ENCODE measurements around the gene YAP1. TPM values are rescaled to one million over a fixed set of nuclear protein-coding genes. Genes with fewer than 3 reads are reported as not detected.

Gene YAP1
- total RNA-seq, 1 donor: 174 TPM

DNA sequence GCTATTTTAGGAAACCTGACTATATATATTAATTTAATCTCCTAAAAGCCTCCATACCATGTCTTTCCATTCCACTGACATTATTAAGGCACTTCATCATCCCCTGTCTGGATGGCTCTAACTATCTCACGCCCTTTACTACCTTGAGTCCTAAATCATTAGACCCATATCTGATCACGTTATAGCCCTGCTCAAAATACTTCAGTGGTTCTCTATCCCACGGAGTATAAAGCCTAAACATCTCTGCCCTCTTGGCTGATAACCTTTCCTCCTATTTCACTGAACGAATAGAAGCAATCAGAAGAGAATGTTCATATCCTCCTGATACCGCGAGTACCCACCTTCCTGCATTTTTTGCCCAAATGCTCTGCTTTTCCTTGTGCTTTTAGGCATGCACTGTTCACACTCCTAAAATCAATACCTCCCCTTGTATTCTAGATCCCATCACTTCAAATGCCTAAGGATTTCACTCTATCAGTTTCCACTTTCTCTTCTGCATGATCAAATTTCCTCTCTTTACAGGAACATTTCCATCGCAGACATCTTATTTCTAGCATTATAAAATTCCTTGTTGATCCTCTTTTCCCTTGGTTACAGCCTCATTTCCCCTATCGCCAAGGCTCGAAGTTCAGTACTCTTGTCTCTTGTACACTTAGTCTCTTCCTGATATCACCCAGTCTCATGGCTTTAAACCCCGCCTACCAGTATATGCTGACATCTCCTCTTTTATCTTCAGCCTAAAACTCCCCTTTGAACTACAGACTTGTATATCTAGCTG is 162.0 kb downstream of the YAP1 start:
- H3K4me2 ChIP-seq (ENCODE audit: insufficient read depth, low read length): no peak overlapping the region
- no peaks in the 10 kb centered on the region for H3K9me3 ChIP-seq (ENCODE audit: low read depth, low read length)
- no peak for DNase-seq (ENCODE audit: insufficient read length, low spot score, missing footprints)
- no peak overlapping the region for H3K27ac ChIP-seq (ENCODE audit: low read depth, low read length)
- H3K4me3 ChIP-seq (ENCODE audit: insufficient read depth, low read length): no peak overlapping the region
- no peak overlapping the region for H2AFZ ChIP-seq (ENCODE audit: low read length)
- H3K36me3 ChIP-seq (ENCODE audit: insufficient read depth, low read length): no peaks in the 10 kb centered on the region
- H3K27me3 ChIP-seq (ENCODE audit: insufficient read depth, low read length): no peaks in the 10 kb centered on the region
- H3K79me2 ChIP-seq (ENCODE audit: insufficient read depth, low read length): no peaks in the 10 kb centered on the region
- no peaks in the 10 kb centered on the region for H4K20me1 ChIP-seq (ENCODE audit: insufficient read depth, low read length)
- H3K4me1 ChIP-seq (ENCODE audit: insufficient read depth, low read length): peaks cover 41% of the 10 kb centered on the region
- TF ChIP-seq, protein P1, sequence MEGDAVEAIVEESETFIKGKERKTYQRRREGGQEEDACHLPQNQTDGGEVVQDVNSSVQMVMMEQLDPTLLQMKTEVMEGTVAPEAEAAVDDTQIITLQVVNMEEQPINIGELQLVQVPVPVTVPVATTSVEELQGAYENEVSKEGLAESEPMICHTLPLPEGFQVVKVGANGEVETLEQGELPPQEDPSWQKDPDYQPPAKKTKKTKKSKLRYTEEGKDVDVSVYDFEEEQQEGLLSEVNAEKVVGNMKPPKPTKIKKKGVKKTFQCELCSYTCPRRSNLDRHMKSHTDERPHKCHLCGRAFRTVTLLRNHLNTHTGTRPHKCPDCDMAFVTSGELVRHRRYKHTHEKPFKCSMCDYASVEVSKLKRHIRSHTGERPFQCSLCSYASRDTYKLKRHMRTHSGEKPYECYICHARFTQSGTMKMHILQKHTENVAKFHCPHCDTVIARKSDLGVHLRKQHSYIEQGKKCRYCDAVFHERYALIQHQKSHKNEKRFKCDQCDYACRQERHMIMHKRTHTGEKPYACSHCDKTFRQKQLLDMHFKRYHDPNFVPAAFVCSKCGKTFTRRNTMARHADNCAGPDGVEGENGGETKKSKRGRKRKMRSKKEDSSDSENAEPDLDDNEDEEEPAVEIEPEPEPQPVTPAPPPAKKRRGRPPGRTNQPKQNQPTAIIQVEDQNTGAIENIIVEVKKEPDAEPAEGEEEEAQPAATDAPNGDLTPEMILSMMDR (IDR thresholded peaks at IDR 0.05; ENCODE audit: extremely low read depth, low read depth, low read length): no peak

DNA sequence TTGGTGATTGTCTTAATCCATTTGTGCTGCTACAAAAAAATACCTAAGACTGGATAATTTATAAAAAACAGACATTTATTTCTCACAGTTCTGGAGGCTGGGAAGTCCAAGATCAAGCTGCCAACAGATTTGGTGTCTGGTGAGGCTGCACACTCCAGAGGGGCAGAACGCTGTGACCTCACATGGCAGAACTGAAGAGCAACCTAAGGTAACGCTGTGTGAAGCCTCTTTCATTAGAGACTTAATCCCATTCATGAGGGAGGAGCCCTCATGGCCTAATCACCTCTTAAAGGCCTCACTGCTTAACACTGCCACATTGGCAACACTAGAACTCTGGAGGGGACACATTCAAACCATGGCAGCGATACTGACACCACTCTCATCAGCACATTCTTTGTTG is 164.4 kb downstream of the YAP1 start:
- Histone ChIP-seq H3K4me2 (ENCODE audit: insufficient read depth, low read length) (no peak overlapping the region), H3K4me3 (ENCODE audit: insufficient read depth, low read length) (no peak overlapping the region), H3K9me3 (ENCODE audit: low read depth, low read length) (no peaks in the 10 kb centered on the region), H3K4me1 (ENCODE audit: insufficient read depth, low read length) (peaks cover 21% of the 10 kb centered on the region), H2AFZ (ENCODE audit: low read length) (no peak overlapping the region), H4K20me1 (ENCODE audit: insufficient read depth, low read length) (no peaks in the 10 kb centered on the region), H3K36me3 (ENCODE audit: insufficient read depth, low read length) (no peaks in the 10 kb centered on the region), H3K27ac (ENCODE audit: low read depth, low read length) (no peak overlapping the region), H3K27me3 (ENCODE audit: insufficient read depth, low read length) (no peaks in the 10 kb centered on the region), H3K79me2 (ENCODE audit: insufficient read depth, low read length) (no peaks in the 10 kb centered on the region)
- DNase-seq (ENCODE audit: insufficient read length, low spot score, missing footprints): no peak
- TF ChIP-seq, protein P1 (IDR thresholded peaks at IDR 0.05; ENCODE audit: extremely low read depth, low read depth, low read length): no peak

DNA sequence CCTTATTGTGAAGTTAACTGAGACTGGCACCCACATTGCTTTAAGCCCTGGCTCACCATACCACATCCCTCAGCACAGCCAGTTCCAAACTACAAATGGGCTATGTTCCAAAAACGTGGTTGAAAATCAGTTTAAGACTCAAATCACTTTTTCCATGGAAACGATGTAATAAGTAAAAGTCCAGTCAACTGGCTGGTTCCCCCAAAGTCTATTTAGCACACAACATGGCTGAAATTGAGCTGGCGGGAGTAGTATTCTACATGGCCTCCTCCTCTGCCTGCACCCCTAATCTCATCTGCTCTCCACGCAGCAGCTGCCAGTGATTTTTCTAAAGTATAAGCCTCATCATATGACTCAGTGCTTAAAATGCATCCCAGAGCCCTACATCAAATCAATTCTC is 166.1 kb downstream of the YAP1 start:
- H3K27ac ChIP-seq (ENCODE audit: low read depth, low read length): no peak overlapping the region
- TF ChIP-seq, protein P1 (IDR thresholded peaks at IDR 0.05; ENCODE audit: extremely low read depth, low read depth, low read length): no peak
- DNase-seq (ENCODE audit: insufficient read length, low spot score, missing footprints): peak; percentile 13
- H3K4me1 ChIP-seq (ENCODE audit: insufficient read depth, low read length): peaks cover 12% of the 10 kb centered on the region
- no peaks in the 10 kb centered on the region for H3K36me3 ChIP-seq (ENCODE audit: insufficient read depth, low read length)
- no peak overlapping the region for H3K4me3 ChIP-seq (ENCODE audit: insufficient read depth, low read length)
- no peaks in the 10 kb centered on the region for H4K20me1 ChIP-seq (ENCODE audit: insufficient read depth, low read length)
- H3K4me2 ChIP-seq (ENCODE audit: insufficient read depth, low read length): peak overlapping the region; percentile 48
- H3K27me3 ChIP-seq (ENCODE audit: insufficient read depth, low read length): no peaks in the 10 kb centered on the region
- H2AFZ ChIP-seq (ENCODE audit: low read length): peak overlapping the region; percentile 2
- no peaks in the 10 kb centered on the region for H3K79me2 ChIP-seq (ENCODE audit: insufficient read depth, low read length)
- H3K9me3 ChIP-seq (ENCODE audit: low read depth, low read length): no peaks in the 10 kb centered on the region

DNA sequence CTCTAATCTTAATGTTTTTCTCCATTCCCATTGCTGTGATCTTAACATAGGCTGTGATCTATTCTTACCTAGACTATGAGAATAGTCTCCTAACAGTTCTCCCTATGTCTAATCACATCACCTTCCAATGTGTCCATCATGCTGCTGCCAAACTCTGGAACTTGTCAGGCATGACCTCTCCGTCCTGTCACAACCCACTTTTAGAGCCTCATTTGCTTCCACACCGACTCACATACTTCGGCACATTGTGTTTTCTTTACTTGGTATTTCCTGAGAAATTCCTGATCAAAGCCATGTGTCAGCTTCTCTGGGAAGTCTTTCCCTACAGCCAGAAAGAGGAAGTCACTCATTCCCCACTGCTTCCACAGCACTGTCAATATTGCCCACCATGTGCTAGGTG is 166.5 kb downstream of the YAP1 start:
- Histone ChIP-seq H3K4me1 (ENCODE audit: insufficient read depth, low read length) (peaks cover 12% of the 10 kb centered on the region), H3K79me2 (ENCODE audit: insufficient read depth, low read length) (no peaks in the 10 kb centered on the region), H3K36me3 (ENCODE audit: insufficient read depth, low read length) (no peaks in the 10 kb centered on the region), H2AFZ (ENCODE audit: low read length) (peak overlapping the region; percentile 54), H4K20me1 (ENCODE audit: insufficient read depth, low read length) (no peaks in the 10 kb centered on the region), H3K27me3 (ENCODE audit: insufficient read depth, low read length) (no peaks in the 10 kb centered on the region), H3K9me3 (ENCODE audit: low read depth, low read length) (no peaks in the 10 kb centered on the region), H3K4me3 (ENCODE audit: insufficient read depth, low read length) (no peak overlapping the region), H3K4me2 (ENCODE audit: insufficient read depth, low read length) (no peak overlapping the region), H3K27ac (ENCODE audit: low read depth, low read length) (no peak overlapping the region)
- DNase-seq (ENCODE audit: insufficient read length, low spot score, missing footprints): peak; percentile 59
- TF ChIP-seq, protein P1 (IDR thresholded peaks at IDR 0.05; ENCODE audit: extremely low read depth, low read depth, low read length): no peak

Data from osteoblast (primary cell).